Skeletal muscle tissue (tissue), 4 donors: Measurements from ENCODE around the gene MAN2A2. TPM values are rescaled to one million over a fixed set of nuclear protein-coding genes. Genes with fewer than 3 reads are reported as not detected.
A peak's percentile ranks its signal among the peaks of the same experiment; 100 is the strongest.

Source experiments
- H3K27ac ChIP-seq: one replicate; pipeline ENCODE4 v1.7.0; 2013; ENCODE audit warnings: mild to moderate bottlenecking, low read depth, low read length, inconsistent platforms
- H3K27me3 ChIP-seq, 3 donors: one replicate each; pipeline ENCODE4 v1.7.0; 2013; ENCODE audit warnings: low read length in 3 of 3; ENCODE audit not compliant: control insufficient read depth in 3 of 3, insufficient read depth in 3 of 3
- H3K36me3 ChIP-seq, 3 donors: one replicate each; pipeline ENCODE4 v1.7.0; 2013; ENCODE audit warnings: low read length in 3 of 3; ENCODE audit not compliant: control insufficient read depth in 3 of 3, insufficient read depth in 3 of 3
- H3K4me1 ChIP-seq, 3 donors: one replicate each; pipeline ENCODE4 v1.7.0; 2013; ENCODE audit warnings: low read length in 3 of 3, mild to moderate bottlenecking in 3 of 3; ENCODE audit not compliant: control insufficient read depth in 3 of 3, insufficient read depth in 3 of 3
- H3K4me3 ChIP-seq, 3 donors: one replicate each; pipeline ENCODE4 v1.7.0; 2013; ENCODE audit warnings: low read length in 3 of 3
- H3K9ac ChIP-seq, 3 donors: one replicate each; pipeline ENCODE4 v1.7.0; 2013; ENCODE audit warnings: low read length in 3 of 3, mild to moderate bottlenecking in 3 of 3, moderate library complexity in 2 of 3, low read depth in 1 of 3
- H3K9me3 ChIP-seq, 3 donors: one replicate each; pipeline ENCODE4 v1.7.0; 2013; ENCODE audit warnings: low read length in 3 of 3; ENCODE audit not compliant: control insufficient read depth in 3 of 3
- total RNA-seq: library from RNA; depleted of rRNA; stranded (reverse); fragments of >200 nt; gene quantifications from one replicate; pipeline ENCODE4 v1.2.3, GENCODE V29; 2014
- donor health status: Osteomylitis.

MAN2A2 gene
- total RNA-seq, 1 donor from 2014 or later, result 14.1 TPM

DNA sequence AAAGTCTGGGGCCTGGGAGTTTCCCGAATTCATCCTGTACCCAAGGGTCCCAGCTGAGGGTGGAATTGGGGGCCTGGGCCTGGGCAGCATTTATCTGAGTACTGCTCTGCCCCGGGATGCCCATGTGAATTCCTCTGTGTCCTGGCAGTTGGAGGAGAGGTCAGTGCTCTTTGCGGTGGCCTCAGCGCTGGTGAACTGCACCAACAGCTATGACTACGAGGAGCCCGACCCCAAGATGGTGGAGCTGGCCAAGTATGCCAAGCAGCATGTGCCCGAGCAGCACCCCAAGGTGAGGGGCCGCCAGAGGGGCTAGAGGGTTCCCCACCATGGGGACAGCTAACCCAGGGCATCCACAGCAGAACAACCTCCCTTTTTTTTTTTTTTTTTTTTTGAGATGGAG, 45.4 kb downstream of the MAN2A2 start:
- Histone ChIP-seq H3K27me3 (no peaks in the 10 kb centered on the region), H3K9me3 (no peaks in the 10 kb centered on the region), H3K9ac (no peak overlapping the region), H3K27ac (no peak overlapping the region), H3K36me3 (peaks cover 68 to 76% (median 74%) of the 10 kb centered on the region in 3 donors), H3K4me3 (no peak overlapping the region), H3K4me1 (no peaks in the 10 kb centered on the region)

- H3K36me3 ChIP-seq, result peaks cover 61 to 67% (median 63%) of the 10 kb centered on the region in 3 donors
- no peaks in the 10 kb centered on the region for H3K27me3 ChIP-seq
- H3K4me1 ChIP-seq, result peaks cover under 1 to 8% (median 3%) of the 10 kb centered on the region in 3 donors
- no peak overlapping the region for H3K9ac ChIP-seq
- no peak overlapping the region for H3K4me3 ChIP-seq
- H3K9me3 ChIP-seq, result no peaks in the 10 kb centered on the region
- no peak overlapping the region for H3K27ac ChIP-seq
Measured at GRCh38 chr15:90949979-90950675, 47.0 kb downstream of the MAN2A2 start.

- Histone ChIP-seq H3K9ac (no peak overlapping the region), H3K4me1 (peaks cover 5 to 14% (median 9%) of the 10 kb centered on the region in 3 donors), H3K27ac (no peak overlapping the region), H3K4me3 (no peak overlapping the region), H3K36me3 (peaks cover 60 to 66% (median 62%) of the 10 kb centered on the region in 3 donors), H3K9me3 (no peaks in the 10 kb centered on the region), H3K27me3 (no peaks in the 10 kb centered on the region)
Measured at GRCh38 chr15:90950676-90951075, 47.6 kb downstream of the MAN2A2 start.

GRCh38 chr15:90952901-90953677, 50.0 kb downstream of the MAN2A2 start:
- Histone ChIP-seq H3K36me3 (peaks cover 42 to 48% (median 46%) of the 10 kb centered on the region in 3 donors), H3K9ac (no peak overlapping the region), H3K27me3 (no peaks in the 10 kb centered on the region), H3K9me3 (no peaks in the 10 kb centered on the region), H3K27ac (no peak overlapping the region), H3K4me3 (no peak overlapping the region), H3K4me1 (peaks cover 21 to 37% (median 24%) of the 10 kb centered on the region in 3 donors)

- H3K9ac ChIP-seq, result peak overlapping the region in 2 of 3 donors; percentile 94 to 95
- peak overlapping the region; percentile 93 for H3K27ac ChIP-seq
- H3K36me3 ChIP-seq, result peaks cover 36 to 43% (median 40%) of the 10 kb centered on the region in 3 donors
- no peaks in the 10 kb centered on the region for H3K9me3 ChIP-seq
- peak overlapping the region; percentile 78 to 95 (median 92) for H3K4me3 ChIP-seq
- H3K4me1 ChIP-seq, result peaks cover 23 to 40% (median 27%) of the 10 kb centered on the region in 3 donors
- no peaks in the 10 kb centered on the region for H3K27me3 ChIP-seq
Measured at GRCh38 chr15:90953947-90954711, 51.0 kb downstream of the MAN2A2 start.

GRCh38 chr15:90954712-90955623, 51.9 kb downstream of the MAN2A2 start, which contains the start of gene RCCD1:
Gene RCCD1, plus strand, starts transcription at chr15:90954884. Its CDS starts 1,851 bp downstream, at chr15:90956735.
- Histone ChIP-seq H3K4me3 (peak within 1 kb of the TSS; percentile 78 to 95 (median 92)), H3K4me1 (peaks cover 31 to 48% (median 35%) of the 10 kb centered on the region in 3 donors), H3K27ac (peak within 1 kb of the TSS; percentile 93)

DNA sequence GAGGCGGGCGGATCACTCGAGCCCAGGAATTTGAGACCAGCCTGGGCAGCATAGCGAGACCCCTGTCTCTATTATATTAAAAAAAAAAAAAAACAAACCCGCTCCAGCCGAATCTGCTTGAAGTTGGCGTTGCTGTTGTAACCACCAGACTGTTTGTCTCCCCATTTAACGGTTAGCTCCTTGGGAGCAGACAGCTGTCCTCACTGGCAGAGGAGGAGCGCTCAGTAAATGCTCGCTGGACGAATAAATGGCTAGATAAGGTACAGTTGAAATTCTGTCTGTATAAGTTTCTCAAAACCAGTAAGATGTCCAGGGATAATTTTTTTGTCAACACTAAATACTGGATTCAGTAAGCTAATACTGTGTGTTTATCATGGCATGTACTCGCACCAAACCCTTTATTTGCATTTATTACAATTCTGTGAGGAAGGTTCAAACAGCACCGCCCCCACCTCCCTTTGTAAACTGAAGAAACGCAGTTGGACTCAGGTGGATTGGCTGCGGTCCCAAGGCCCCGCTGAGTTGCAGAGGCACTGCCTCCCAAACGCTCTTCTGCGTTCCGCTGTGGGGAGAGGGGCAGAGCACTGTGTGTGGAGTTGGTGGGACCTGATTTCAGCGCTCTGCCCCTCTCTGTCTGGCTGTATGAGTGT, 52.6 kb downstream of the MAN2A2 start:
- peaks cover 22 to 34% (median 32%) of the 10 kb centered on the region in 3 donors for H3K36me3 ChIP-seq
- H3K9me3 ChIP-seq, result no peaks in the 10 kb centered on the region
- peaks cover 39 to 56% (median 43%) of the 10 kb centered on the region in 3 donors for H3K4me1 ChIP-seq
- H3K9ac ChIP-seq, result peak overlapping the region in 2 of 3 donors; percentile 88 to 95
- peak overlapping the region in 1 of 3 donors; percentile 95 for H3K4me3 ChIP-seq
- no peak overlapping the region for H3K27ac ChIP-seq
- no peaks in the 10 kb centered on the region for H3K27me3 ChIP-seq

More at GRCh38 chr15:90954712-90955623, 51.9 kb downstream of the MAN2A2 start, which contains the start of gene RCCD1:
- Histone ChIP-seq H3K36me3 (peaks cover 28 to 35% (median 34%) of the 10 kb centered on the region in 3 donors), H3K9ac (peak within 1 kb of the TSS; percentile 85 to 95 (median 94)), H3K9me3 (no peaks in the 10 kb centered on the region), H3K27me3 (no peaks in the 10 kb centered on the region)

DNA sequence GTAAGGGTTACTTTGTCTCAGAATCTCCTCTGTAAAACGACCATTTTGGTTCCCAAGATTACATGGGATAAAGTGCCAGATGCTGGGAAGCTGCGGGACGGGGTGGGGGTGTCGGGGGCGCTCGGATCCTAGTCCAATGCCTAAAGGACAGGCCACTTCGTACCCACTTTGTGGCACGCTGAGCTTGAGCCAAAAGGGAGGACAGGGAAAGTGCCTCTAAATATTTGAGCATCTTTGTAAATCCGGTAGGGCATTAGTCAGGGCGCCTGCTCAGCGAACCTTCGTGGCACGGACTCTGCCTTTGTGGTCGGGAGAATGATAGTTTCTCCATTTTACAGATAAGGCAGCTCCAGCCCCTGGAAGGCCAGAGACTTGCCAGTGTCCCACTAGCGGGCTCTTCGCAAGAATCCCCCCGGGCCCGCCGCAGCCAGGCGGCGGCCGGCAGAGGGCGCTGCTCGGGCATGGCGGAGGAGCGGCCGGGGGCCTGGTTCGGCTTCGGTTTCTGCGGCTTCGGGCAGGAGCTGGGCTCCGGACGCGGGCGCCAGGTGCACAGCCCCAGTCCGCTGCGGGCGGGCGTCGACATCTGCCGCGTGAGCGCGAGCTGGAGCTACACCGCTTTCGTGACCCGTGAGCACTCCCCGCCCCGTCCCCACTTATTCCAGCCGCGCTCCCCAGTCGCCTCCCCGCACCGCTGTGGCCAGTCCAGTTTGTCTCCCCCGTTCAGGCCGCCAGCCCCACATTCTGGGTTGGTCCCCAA, 53.4 kb downstream of the MAN2A2 start:
- Histone ChIP-seq H3K4me3 (peak overlapping the region; percentile 63 to 80 (median 79)), H3K36me3 (peaks cover 24 to 34% (median 28%) of the 10 kb centered on the region in 3 donors), H3K9me3 (no peaks in the 10 kb centered on the region), H3K27ac (peak overlapping the region; percentile 40), H3K9ac (peak overlapping the region; percentile 77 to 88 (median 79)), H3K27me3 (no peaks in the 10 kb centered on the region), H3K4me1 (peaks cover 43 to 61% (median 48%) of the 10 kb centered on the region in 3 donors)
